OCI-LY7 (cell line): ENCODE measurements around the gene EPS8L1.

Experiments used
- EZH2phosphoT487 ChIP-seq: fragments of 200-600 bp; sonication (generic); IDR thresholded peaks from 2 replicates; pipeline ENCODE4 v1.6.1; 2018; ENCODE audit warnings: low read depth, borderline replicate concordance, mild to moderate bottlenecking, mixed run types, antibody characterized with exemption, low read length, moderate library complexity, mixed read lengths
- TF ChIP-seq, protein P1 (sequence below): fragments of 200-600 bp; sonication (generic); conservative IDR thresholded peaks from 2 replicates; pipeline ENCODE4 v1.5.1; 2014; ENCODE audit warnings: mild to moderate bottlenecking, antibody characterized with exemption, low read length, moderate library complexity, mixed read lengths

DNA sequence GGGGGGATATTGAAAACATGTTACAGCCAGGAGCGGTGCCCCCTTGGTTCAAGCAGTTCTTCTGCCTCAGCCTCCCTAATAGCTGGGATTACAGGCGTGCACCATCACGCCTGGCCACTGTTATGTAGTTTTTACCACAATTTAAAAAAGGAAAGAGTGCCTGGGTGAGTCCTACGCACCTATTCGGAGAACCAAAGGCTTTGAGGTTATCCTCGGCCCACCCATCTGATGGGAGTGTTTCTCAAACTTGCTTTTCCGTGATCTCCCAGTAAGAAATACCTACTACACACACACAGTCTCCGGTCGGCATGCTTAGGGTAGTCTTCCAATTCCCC is 33.4 kb upstream of the EPS8L1 start:
- TF ChIP-seq, protein P1, sequence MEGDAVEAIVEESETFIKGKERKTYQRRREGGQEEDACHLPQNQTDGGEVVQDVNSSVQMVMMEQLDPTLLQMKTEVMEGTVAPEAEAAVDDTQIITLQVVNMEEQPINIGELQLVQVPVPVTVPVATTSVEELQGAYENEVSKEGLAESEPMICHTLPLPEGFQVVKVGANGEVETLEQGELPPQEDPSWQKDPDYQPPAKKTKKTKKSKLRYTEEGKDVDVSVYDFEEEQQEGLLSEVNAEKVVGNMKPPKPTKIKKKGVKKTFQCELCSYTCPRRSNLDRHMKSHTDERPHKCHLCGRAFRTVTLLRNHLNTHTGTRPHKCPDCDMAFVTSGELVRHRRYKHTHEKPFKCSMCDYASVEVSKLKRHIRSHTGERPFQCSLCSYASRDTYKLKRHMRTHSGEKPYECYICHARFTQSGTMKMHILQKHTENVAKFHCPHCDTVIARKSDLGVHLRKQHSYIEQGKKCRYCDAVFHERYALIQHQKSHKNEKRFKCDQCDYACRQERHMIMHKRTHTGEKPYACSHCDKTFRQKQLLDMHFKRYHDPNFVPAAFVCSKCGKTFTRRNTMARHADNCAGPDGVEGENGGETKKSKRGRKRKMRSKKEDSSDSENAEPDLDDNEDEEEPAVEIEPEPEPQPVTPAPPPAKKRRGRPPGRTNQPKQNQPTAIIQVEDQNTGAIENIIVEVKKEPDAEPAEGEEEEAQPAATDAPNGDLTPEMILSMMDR = no peak
- TF ChIP-seq EZH2phosphoT487 = no peak
